ENCODE data around the gene SPINK1. TPM values are rescaled to one million over a fixed set of nuclear protein-coding genes. Genes with fewer than 3 reads are reported as not detected.

The SPINK1 gene
- total and polyA plus RNA-seq, 2 donors: 274 to 393 TPM

- Histone ChIP-seq H3K27ac (ENCODE audit: low read depth) (no peak within 1 kb of the TSS), H3K4me3 (ENCODE audit: low read depth, low read length) (no peak within 1 kb of the TSS), H3K36me3 (ENCODE audit: insufficient read depth) (no peaks in the 10 kb centered on the region), H3K4me1 (ENCODE audit: insufficient read depth) (no peaks in the 10 kb centered on the region)
- peak; percentile 86 for DNase-seq (ENCODE audit: extremely low spot score)
- 3% methylated on average over 19 of the region's 19 CpGs for WGBS
These were observed 49.1 kb downstream of the SPINK1 start, which contains the start of gene JAKMIP2 for GRCh38 chr5:147782110-147783028. Gene JAKMIP2 (minus strand): TSS chr5:147782728. CDS start chr5:147671806, 110,922 bp downstream.

GRCh38 chr5:147780924-147781573 is 50.4 kb downstream of the SPINK1 start:
- H3K27ac ChIP-seq (ENCODE audit: low read depth): no peak overlapping the region
- 82% methylated on average over 5 of the region's 5 CpGs for WGBS
- no peak overlapping the region for H3K4me3 ChIP-seq (ENCODE audit: low read depth, low read length)

GRCh38 chr5:147779694-147780093 is 51.8 kb downstream of the SPINK1 start:
- 70% methylated on average over 1 of the region's 1 CpG for WGBS
- H3K4me3 ChIP-seq (ENCODE audit: low read depth, low read length): no peak overlapping the region
- H3K36me3 ChIP-seq (ENCODE audit: insufficient read depth): no peaks in the 10 kb centered on the region
- no peak overlapping the region for H3K27ac ChIP-seq (ENCODE audit: low read depth)
- DNase-seq (ENCODE audit: extremely low spot score): no peak
- H3K4me1 ChIP-seq (ENCODE audit: insufficient read depth): no peaks in the 10 kb centered on the region

More at GRCh38 chr5:147780924-147781573, 50.4 kb downstream of the SPINK1 start:
- Histone ChIP-seq H3K36me3 (ENCODE audit: insufficient read depth) (no peaks in the 10 kb centered on the region), H3K4me1 (ENCODE audit: insufficient read depth) (no peaks in the 10 kb centered on the region)
- DNase-seq (ENCODE audit: extremely low spot score): no peak

GRCh38 chr5:147776989-147777388 is 54.5 kb downstream of the SPINK1 start:
- H3K4me1 ChIP-seq (ENCODE audit: insufficient read depth): no peaks in the 10 kb centered on the region
- WGBS: 83% methylated on average over 4 of the region's 4 CpGs
- DNase-seq (ENCODE audit: extremely low spot score): no peak
- H3K27ac ChIP-seq (ENCODE audit: low read depth): no peak overlapping the region
- no peak overlapping the region for H3K4me3 ChIP-seq (ENCODE audit: low read depth, low read length)
- H3K36me3 ChIP-seq (ENCODE audit: insufficient read depth): no peaks in the 10 kb centered on the region

Other genes starting within 250 kb of the SPINK1 start
- gene JAKMIP2, start 48.9 kb downstream of the SPINK1 start, total RNA-seq: 4.5 TPM
- 0.49 TPM for gene JAKMIP2, start 48.9 kb downstream of the SPINK1 start, polyA plus RNA-seq
- gene SCGB3A2, start 47.0 kb upstream of the SPINK1 start, total RNA-seq: not detected
- gene SCGB3A2, start 47.0 kb upstream of the SPINK1 start, polyA plus RNA-seq: not detected
- 1.3 TPM for gene C5orf46, start 74.9 kb upstream of the SPINK1 start, total RNA-seq
- gene C5orf46, start 74.9 kb upstream of the SPINK1 start, polyA plus RNA-seq: not detected
- gene SPINK5, start 232.3 kb upstream of the SPINK1 start, total RNA-seq: 0.21 TPM
- 0.56 TPM for gene SPINK5, start 232.3 kb upstream of the SPINK1 start, polyA plus RNA-seq